Prostate gland (tissue), 2 donors: ENCODE results near the gene NSF.

Experiments
- CTCF ChIP-seq, 4 experiments: fragments of 200-600 bp in 2 of 4; fragments of 450-650 bp in 2 of 4; sonication (generic) in 2 of 4; IDR thresholded peaks; 1 replicate in 3 of 4; 2 replicates in 1 of 4; pipeline ENCODE4 v1.5.1; 2016 to 2019; ENCODE audit warnings: antibody characterized with exemption in 4 of 4, mild to moderate bottlenecking in 2 of 4, moderate library complexity in 2 of 4
- POLR2AphosphoS5 ChIP-seq: sonication (generic); formaldehyde crosslinking; IDR thresholded peaks from one replicate; pipeline ENCODE4 v1.6.1; 2017; ENCODE audit warnings: antibody characterized with exemption

DNA sequence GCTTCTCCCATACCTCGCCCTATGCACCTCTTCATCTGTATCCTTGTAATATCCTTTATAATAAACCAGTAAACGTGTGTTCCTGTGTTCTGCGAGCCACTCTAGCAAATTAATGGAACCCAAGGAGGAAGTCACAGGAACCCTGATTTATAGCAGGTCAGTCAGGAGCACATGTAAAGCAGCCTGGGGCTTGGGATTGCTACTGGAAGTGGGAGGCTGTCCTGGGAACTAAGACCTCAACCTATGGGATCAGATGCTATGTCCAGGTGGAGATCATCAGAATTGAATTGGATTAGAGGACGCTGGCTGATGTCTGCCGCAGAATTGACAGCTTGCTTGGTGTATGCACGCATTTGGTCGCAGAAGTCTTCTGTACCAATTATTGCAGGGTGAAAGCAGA, 212.3 kb downstream of the NSF start:
- TF ChIP-seq POLR2AphosphoS5, result no peak
- TF ChIP-seq CTCF (IDR thresholded peaks at IDR 0.05), result no peak
